H7 (cell line): ENCODE results near the gene HIVEP3. TPM values are rescaled to one million over a fixed set of nuclear protein-coding genes. Genes with fewer than 3 reads are reported as not detected.

Experiments
- DNase-seq: peaks from one replicate; pipeline ENCODE4 v3.0.0; 2012
- H3K27me3 ChIP-seq: 2 replicates; pipeline ENCODE4 v1.6.0; 2011; ENCODE audit warnings: mild to moderate bottlenecking, low read length; ENCODE audit not compliant: control insufficient read depth, insufficient read depth
- H3K36me3 ChIP-seq: replicated peaks from 2 replicates; pipeline ENCODE4 v1.5.1; 2011; ENCODE audit warnings: low read length; ENCODE audit not compliant: control insufficient read depth, insufficient read depth
- H3K4me3 ChIP-seq: 2 replicates; pipeline ENCODE4 v1.5.1; 2011; ENCODE audit warnings: low read depth, mild to moderate bottlenecking, control low read depth, low read length, moderate library complexity; ENCODE audit not compliant: insufficient read depth
- total RNA-seq: library from RNA; depleted of rRNA; stranded (reverse); fragments of >200 nt; shearing (Covaris generic); gene quantifications from 2 replicates; pipeline ENCODE4 v1.2.3, GENCODE V29; 2014

HIVEP3 gene
- total RNA-seq, 1 experiment from 2014 or later, result 1.8 TPM

GRCh38 chr1:41740630-41741239 is 178.0 kb downstream of the HIVEP3 start:
- Histone ChIP-seq H3K27me3 (no peaks in the 10 kb centered on the region), H3K4me3 (no peak overlapping the region), H3K36me3 (no peaks in the 10 kb centered on the region)
- no peak for DNase-seq

GRCh38 chr1:41740058-41740457 is 178.7 kb downstream of the HIVEP3 start:
- DNase-seq, result no peak
- Histone ChIP-seq H3K4me3 (no peak overlapping the region), H3K27me3 (no peaks in the 10 kb centered on the region), H3K36me3 (no peaks in the 10 kb centered on the region)

DNA sequence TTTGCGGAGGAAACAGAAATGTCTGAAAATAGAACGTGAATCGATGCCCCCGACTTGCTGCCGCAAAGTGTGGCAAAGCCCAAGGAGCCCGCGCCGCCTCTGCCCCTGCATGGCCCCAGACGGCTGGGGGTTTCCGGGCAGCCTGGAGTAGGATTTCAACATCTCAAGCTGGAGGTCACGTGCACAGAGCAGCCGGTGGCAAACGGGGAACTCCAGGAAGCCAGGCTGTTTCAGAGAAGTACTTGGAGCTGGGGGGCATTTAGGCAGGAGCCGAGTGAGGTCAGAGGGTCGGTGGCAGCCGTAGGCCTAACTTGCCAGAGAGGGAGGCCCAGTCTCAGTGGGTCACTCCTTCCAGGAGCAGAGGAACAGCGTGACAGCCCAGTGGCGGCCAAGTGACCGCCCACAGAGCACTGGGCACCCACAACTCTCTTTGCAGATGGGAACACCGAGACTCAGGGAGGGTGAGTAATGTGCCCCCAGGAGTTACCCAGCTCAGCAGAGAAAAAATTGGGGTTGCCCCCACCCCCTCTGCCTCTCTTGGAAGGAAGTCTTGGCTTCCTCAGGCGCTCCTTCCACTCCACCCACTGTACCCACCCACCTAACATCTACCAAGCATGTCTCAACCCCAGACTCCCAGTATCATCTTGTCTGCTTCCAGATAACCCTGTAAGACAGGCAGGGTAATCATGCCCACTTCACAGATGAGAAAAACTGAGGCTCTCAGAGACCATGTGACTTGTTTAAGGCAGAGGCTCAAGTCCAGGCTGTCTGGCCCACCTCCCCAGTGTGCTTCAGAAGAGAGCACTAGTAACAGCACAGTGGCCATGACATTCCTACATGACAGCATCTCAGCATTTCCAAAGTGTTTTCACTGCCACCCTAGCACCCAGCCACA is 179.4 kb downstream of the HIVEP3 start:
- Histone ChIP-seq H3K36me3 (no peaks in the 10 kb centered on the region), H3K4me3 (no peak overlapping the region), H3K27me3 (no peaks in the 10 kb centered on the region)
- peak; percentile 60 for DNase-seq

GRCh38 chr1:41738475-41738874 is 180.2 kb downstream of the HIVEP3 start:
- no peak overlapping the region for H3K4me3 ChIP-seq
- H3K36me3 ChIP-seq, result no peaks in the 10 kb centered on the region
- no peaks in the 10 kb centered on the region for H3K27me3 ChIP-seq
- no peak for DNase-seq

- DNase-seq, result no peak
- Histone ChIP-seq H3K36me3 (no peaks in the 10 kb centered on the region), H3K27me3 (no peaks in the 10 kb centered on the region), H3K4me3 (no peak overlapping the region)
Observed at GRCh38 chr1:41738006-41738405, 180.7 kb downstream of the HIVEP3 start.

DNA sequence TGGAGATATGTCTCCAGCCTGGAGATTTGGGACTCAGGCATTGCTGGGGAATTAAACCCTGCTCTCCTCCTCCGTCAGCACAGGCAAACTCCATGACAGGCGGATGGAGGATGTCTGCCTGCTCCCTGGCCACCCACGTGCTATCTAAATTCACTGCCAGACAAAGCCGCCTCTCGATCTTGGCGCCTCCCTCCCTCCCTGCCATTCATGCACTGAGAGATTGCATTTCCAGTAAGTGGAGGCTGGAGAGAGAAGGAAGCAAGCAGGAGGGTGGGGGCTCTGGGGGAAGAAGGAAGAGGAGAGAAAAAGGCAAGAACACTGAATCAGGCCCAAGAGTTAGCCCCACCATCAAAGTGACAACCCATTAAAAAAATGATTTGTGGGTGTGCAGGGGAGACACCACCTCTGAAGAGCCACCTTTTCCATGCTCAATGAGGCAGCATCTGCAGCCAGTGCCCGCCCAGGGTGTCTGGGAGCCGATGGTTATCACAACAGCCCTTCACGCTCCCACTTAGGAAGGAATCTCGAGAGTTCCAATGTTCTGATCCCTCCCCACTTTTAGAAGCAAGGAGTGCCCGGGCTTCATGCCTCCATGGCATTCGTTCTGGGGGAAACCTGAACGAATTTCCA is 183.0 kb downstream of the HIVEP3 start:
- Histone ChIP-seq H3K4me3 (no peak overlapping the region), H3K27me3 (no peaks in the 10 kb centered on the region), H3K36me3 (no peaks in the 10 kb centered on the region)
- DNase-seq, result peak; percentile 69

DNA sequence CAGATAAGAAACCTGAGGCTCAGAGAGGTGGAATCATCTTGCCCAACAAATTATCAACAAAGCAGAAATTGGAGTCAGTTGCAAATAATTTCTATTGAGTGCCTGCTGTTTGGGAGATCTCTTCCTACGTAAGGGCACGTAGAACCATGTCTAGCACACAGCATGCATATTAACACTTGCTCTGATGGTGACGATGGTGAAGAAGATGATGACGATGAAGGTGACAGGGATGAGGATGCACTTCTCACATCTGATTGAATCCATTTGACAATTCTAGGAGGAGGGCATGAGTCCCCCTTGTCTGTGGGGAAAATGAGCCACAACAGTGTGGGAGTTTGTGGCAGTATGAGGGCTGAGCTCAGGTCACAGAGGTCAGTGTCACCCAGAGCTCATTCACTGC is 183.6 kb downstream of the HIVEP3 start:
- DNase-seq, result no peak
- Histone ChIP-seq H3K36me3 (no peaks in the 10 kb centered on the region), H3K4me3 (no peak overlapping the region), H3K27me3 (no peaks in the 10 kb centered on the region)

DNA sequence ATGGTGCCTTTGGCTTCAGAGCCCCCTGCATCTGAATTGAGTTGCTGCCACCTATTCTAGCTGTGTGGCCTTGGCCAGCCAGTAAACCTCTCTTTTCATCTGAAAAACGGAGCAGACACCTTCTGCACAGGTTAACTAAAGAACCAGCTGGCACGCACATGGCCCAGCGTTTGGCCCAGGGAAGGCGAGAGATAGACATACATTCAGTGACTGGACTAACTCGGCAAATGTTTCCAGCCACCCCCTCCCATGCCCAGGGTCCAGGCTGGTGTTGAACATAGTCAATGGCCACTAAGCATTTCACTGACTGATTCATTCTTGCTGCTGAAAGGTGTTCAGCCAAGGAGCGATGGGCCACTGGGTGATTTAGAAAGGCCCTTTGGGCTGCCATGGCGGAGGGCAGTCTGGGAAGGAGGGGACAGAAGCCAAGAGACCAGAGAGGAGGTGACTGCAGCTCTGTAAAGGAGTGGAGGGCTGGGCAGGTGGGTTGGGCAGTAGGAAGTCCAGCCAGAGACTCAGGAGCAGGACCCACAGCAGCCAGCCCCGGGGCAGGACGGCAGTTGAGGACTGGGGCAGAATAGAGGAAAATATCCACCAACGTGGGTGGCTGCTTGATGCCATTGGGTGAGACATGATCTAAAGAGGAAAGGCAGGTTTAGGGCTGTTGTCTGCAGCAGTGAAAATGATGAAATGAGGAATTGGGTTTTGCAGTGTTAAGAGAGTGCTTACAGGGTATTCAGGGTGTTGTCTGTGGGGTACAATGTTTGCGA is 184.3 kb downstream of the HIVEP3 start:
- DNase-seq, result no peak
- Histone ChIP-seq H3K27me3 (no peaks in the 10 kb centered on the region), H3K4me3 (no peak overlapping the region), H3K36me3 (no peaks in the 10 kb centered on the region)

DNA sequence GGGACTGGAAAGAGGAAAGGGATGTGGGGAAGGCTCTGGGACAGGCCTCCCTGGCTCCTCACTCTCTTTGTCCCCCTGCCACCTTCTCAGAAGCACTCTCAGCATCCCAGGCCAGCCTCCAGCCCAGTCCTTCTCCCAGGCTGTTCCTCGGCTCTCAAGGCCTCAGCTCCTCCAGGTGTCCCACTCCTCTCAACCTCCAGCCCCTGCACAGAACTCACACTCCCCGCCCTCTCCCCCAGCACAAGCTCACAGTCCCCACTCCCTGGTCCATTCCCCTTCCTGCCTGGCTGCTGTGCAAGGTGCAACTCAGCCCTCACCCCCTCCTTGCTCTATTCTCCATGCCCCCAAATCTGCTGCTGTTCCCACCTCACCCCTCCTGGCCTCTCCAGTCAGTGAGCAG is 185.0 kb downstream of the HIVEP3 start:
- DNase-seq, result no peak
- no peaks in the 10 kb centered on the region for H3K36me3 ChIP-seq

DNA sequence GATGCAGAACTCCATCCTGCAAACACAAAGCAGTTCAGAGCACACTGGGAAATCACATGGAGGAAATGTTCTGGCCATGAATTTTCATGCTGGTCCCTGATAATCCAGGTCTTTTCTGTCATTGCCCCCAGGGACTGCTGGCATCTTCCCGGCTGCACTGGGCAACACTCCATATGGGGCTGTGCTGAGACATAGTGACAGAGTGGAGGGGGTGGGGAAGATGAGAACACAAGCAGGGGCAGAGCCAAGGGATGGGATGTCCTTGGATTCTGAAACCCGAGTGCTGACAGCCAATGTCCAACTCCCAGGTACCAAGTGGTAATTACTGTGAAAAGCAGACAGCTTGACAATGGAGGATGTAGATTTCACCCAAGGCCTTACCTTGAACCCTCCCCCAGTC is 185.7 kb downstream of the HIVEP3 start:
- Histone ChIP-seq H3K27me3 (no peaks in the 10 kb centered on the region), H3K36me3 (no peaks in the 10 kb centered on the region), H3K4me3 (no peak overlapping the region)
- no peak for DNase-seq

More for the DNA sequence above, 185.0 kb downstream of the HIVEP3 start:
- Histone ChIP-seq H3K27me3 (no peaks in the 10 kb centered on the region), H3K4me3 (no peak overlapping the region)

DNA sequence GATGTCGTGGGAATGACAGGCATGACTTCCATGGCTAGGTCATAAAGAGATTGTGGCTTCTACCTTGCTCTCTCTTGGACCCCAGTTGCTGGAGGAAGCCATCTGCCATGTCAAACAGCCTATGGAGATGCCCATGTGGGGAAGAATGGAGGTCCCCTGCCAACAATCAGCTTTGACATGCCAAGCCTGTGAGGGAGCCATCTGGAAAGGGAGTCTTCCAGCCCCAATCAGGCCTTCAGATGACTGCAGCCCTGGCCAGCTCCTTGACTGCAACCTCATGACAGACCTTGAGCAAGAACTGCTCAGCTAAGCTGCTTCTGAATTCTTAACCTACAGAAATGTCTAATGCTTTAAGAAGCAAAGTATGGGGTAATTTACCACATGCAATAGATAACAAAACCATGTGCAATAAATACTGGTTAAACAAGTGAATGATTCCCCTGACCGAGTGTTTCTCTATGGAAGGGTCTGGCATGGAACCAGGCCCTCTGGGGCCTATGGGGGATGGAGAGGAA is 187.1 kb downstream of the HIVEP3 start:
- Histone ChIP-seq H3K36me3 (no peaks in the 10 kb centered on the region), H3K27me3 (no peaks in the 10 kb centered on the region), H3K4me3 (no peak overlapping the region)
- no peak for DNase-seq

DNA sequence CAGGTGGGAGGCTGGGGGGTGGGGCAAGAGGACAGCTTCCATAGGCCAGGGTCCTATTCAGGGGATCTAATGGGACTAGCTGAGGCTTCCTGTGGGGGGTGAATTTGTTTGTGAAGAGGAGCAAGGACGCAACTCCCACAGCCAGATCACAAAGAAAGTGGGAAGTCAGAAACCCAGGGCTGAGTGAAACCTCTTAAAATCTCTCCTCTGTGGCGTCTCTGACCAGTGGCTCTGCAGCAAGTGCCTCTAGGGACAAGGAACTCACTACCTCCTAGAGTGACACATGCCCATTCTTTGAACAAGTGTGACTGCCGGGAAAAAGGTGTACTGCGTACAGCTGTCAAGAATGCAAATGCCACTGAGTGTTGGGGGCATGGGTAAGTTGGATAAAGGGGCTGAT is 187.9 kb downstream of the HIVEP3 start:
- no peak for DNase-seq
- Histone ChIP-seq H3K36me3 (no peaks in the 10 kb centered on the region), H3K27me3 (no peaks in the 10 kb centered on the region), H3K4me3 (no peak overlapping the region)

GRCh38 chr1:41728403-41729202 is 190.1 kb downstream of the HIVEP3 start:
- Histone ChIP-seq H3K4me3 (no peak overlapping the region), H3K36me3 (no peaks in the 10 kb centered on the region), H3K27me3 (no peaks in the 10 kb centered on the region)
- no peak for DNase-seq

DNA sequence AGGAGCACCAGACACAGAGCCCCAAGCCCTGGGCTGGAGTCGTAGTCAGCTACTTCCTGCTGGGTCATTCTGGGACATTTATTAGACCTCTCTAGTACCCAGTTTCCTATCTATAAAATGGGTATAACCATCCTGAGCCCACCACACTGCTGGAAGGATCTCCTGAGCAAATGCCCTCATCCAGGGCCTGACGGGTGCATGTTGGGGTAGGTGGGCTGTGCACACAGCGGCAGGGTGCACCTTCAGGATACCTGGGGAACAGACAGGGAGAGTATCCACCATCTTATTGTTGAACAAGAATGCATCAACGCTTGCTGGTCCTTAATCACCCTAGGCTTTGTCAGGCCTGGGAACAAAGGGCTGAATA is 191.0 kb downstream of the HIVEP3 start:
- Histone ChIP-seq H3K36me3 (no peaks in the 10 kb centered on the region), H3K27me3 (no peaks in the 10 kb centered on the region), H3K4me3 (no peak overlapping the region)
- no peak for DNase-seq
